Neuronal stem cell (in vitro differentiated cells): Measurements from ENCODE around the gene BST1.

Experiments used
- DNase-seq: peaks from one replicate; pipeline ENCODE4 v3.0.0-alpha.2; 2013; ENCODE audit warnings: low spot score
- H2AFZ ChIP-seq: one replicate; pipeline ENCODE4 v1.6.1; 2013; ENCODE audit warnings: mild to moderate bottlenecking, low read length, inconsistent platforms
- H2AK5ac ChIP-seq: 2 replicates; pipeline ENCODE4 v1.6.1; 2013; ENCODE audit warnings: low read depth, mild to moderate bottlenecking, inconsistent platforms, low read length, moderate library complexity, mixed read lengths
- H2BK120ac ChIP-seq: 2 replicates; pipeline ENCODE4 v1.6.1; 2013; ENCODE audit warnings: low read depth, mild to moderate bottlenecking, inconsistent platforms, low read length, moderate library complexity, mixed read lengths
- H2BK12ac ChIP-seq: one replicate; pipeline ENCODE4 v1.6.1; 2013; ENCODE audit warnings: low read length, inconsistent platforms
- H2BK15ac ChIP-seq: 2 replicates; pipeline ENCODE4 v1.6.1; 2013; ENCODE audit warnings: mild to moderate bottlenecking, low read length, inconsistent platforms, mixed read lengths
- H2BK5ac ChIP-seq: one replicate; pipeline ENCODE4 v1.6.1; 2013; ENCODE audit warnings: inconsistent platforms, mild to moderate bottlenecking, low read length, moderate library complexity
- H3K14ac ChIP-seq: one replicate; pipeline ENCODE4 v1.6.1; 2013; ENCODE audit warnings: low read length, inconsistent platforms
- H3K18ac ChIP-seq: 2 replicates; pipeline ENCODE4 v1.6.1; 2013; ENCODE audit warnings: low read length, inconsistent platforms
- H3K23ac ChIP-seq: 2 replicates; pipeline ENCODE4 v1.6.1; 2013; ENCODE audit warnings: low read depth, mild to moderate bottlenecking, mixed read lengths, low read length, inconsistent platforms; ENCODE audit not compliant: poor library complexity
- H3K27ac ChIP-seq: replicated peaks from 3 replicates; pipeline ENCODE4 v1.5.1; 2013; ENCODE audit warnings: low read length, inconsistent platforms
- H3K27me3 ChIP-seq, 3 experiments: 2 replicates each; pipeline ENCODE4 v1.6.1; 2013; ENCODE audit warnings: low read length in 3 of 3, mild to moderate bottlenecking in 2 of 3, inconsistent platforms in 1 of 3, low read depth in 1 of 3, mixed read lengths in 1 of 3, moderate library complexity in 1 of 3; ENCODE audit not compliant: control insufficient read depth in 3 of 3, insufficient read depth in 3 of 3
- H3K36me3 ChIP-seq, 2 donors: replicated peaks in 1 of 2; 2 replicates each; pipeline ENCODE4 v1.6.1; 2013; ENCODE audit warnings: low read length in 2 of 2; ENCODE audit not compliant: control insufficient read depth in 2 of 2, insufficient read depth in 2 of 2
- H3K4ac ChIP-seq: 2 replicates; pipeline ENCODE4 v1.6.1; 2013; ENCODE audit warnings: inconsistent platforms, mild to moderate bottlenecking, low read length, moderate library complexity
- H3K4me1 ChIP-seq, 2 donors: 1 replicate in 1 of 2; 2 replicates in 1 of 2; pipeline ENCODE4 v1.6.1; 2013; ENCODE audit warnings: low read length in 2 of 2, low read depth in 1 of 2; ENCODE audit not compliant: control insufficient read depth in 2 of 2, insufficient read depth in 1 of 2
- H3K4me2 ChIP-seq: one replicate; pipeline ENCODE4 v1.6.1; 2013; ENCODE audit warnings: mild to moderate bottlenecking, low read length, inconsistent platforms; ENCODE audit not compliant: insufficient read depth, poor library complexity, severe bottlenecking
- H3K4me3 ChIP-seq, 2 donors: 2 replicates each; pipeline ENCODE4 v1.5.1; 2013; ENCODE audit warnings: low read length in 2 of 2, mild to moderate bottlenecking in 2 of 2, inconsistent platforms in 1 of 2, moderate library complexity in 1 of 2
- H3K79me1 ChIP-seq: one replicate; pipeline ENCODE4 v1.6.1; 2013; ENCODE audit warnings: low read depth, mild to moderate bottlenecking, inconsistent platforms, low read length, moderate library complexity
- H3K9ac ChIP-seq: one replicate; pipeline ENCODE4 v1.6.1; 2013; ENCODE audit warnings: mild to moderate bottlenecking, low read depth, low read length, inconsistent platforms; ENCODE audit not compliant: poor library complexity
- H3K9me3 ChIP-seq, 2 donors: replicated peaks in 1 of 2; 2 replicates each; pipeline versions ENCODE3 to v1.6.1; 2013; ENCODE audit warnings: low read length in 2 of 2, mild to moderate bottlenecking in 2 of 2, inconsistent platforms in 1 of 2, low read depth in 1 of 2, mixed read lengths in 1 of 2, moderate library complexity in 1 of 2; ENCODE audit not compliant: control insufficient read depth in 2 of 2, insufficient read depth in 1 of 2
- H4K8ac ChIP-seq: one replicate; pipeline ENCODE4 v1.6.1; 2013; ENCODE audit warnings: low read depth, mild to moderate bottlenecking, inconsistent platforms, low read length, moderate library complexity
- H4K91ac ChIP-seq: one replicate; pipeline ENCODE4 v1.6.1; 2013; ENCODE audit warnings: low read length, low read depth, mild to moderate bottlenecking, inconsistent platforms; ENCODE audit not compliant: poor library complexity
- WGBS, 2 donors: extraction: QIAGEN DNeasy Blood & Tissue Kit; methylation state at CpG; one replicate each; pipeline ENCODE4 v1.1.7; 2013; ENCODE audit warnings: missing lambda C conversion rate in 2 of 2, mixed read lengths in 1 of 2; ENCODE audit not compliant: insufficient read length in 2 of 2, insufficient replicate concordance in 1 of 2; ENCODE audit errors: extremely low coverage in 2 of 2; 5-methylcytosine and 5-hydroxymethylcytosine counted together

Gene BST1

GRCh38 chr4:15714141-15714540 lies 11.3 kb downstream of the BST1 start:
- no peak overlapping the region for H3K18ac ChIP-seq
- peaks cover 0 to 2% (median 0%) of the 10 kb centered on the region in 3 experiments for H3K27me3 ChIP-seq
- peaks cover 3 to 14% of the 10 kb centered on the region in 2 donors for H3K4me1 ChIP-seq
- H2BK12ac ChIP-seq, result no peak overlapping the region
- H2BK5ac ChIP-seq, result no peak overlapping the region
- no peak overlapping the region for H4K8ac ChIP-seq
- H3K9ac ChIP-seq, result no peak overlapping the region
- no peak overlapping the region for H3K23ac ChIP-seq
- no peaks in the 10 kb centered on the region for H3K9me3 ChIP-seq
- DNase-seq, result no peak
- H3K79me1 ChIP-seq, result no peaks in the 10 kb centered on the region
- H3K4me3 ChIP-seq, result no peak overlapping the region
- no peak overlapping the region for H2AK5ac ChIP-seq
- H2BK120ac ChIP-seq, result no peak overlapping the region
- H2BK15ac ChIP-seq, result no peak overlapping the region
- no CpG with 5 or more reads among the region's 1 CpG for WGBS, 2 donors
- no peak overlapping the region for H3K4me2 ChIP-seq
- no peak overlapping the region for H2AFZ ChIP-seq
- no peak overlapping the region for H3K4ac ChIP-seq
- no peak overlapping the region for H3K14ac ChIP-seq
- H3K27ac ChIP-seq, result no peak overlapping the region
- no peak overlapping the region for H4K91ac ChIP-seq
- H3K36me3 ChIP-seq, result no peaks in the 10 kb centered on the region

GRCh38 chr4:15714646-15715435 lies 12.0 kb downstream of the BST1 start:
- Histone ChIP-seq H4K91ac (no peak overlapping the region), H3K4me3 (no peak overlapping the region), H3K9ac (no peak overlapping the region), H3K14ac (no peak overlapping the region), H3K18ac (no peak overlapping the region), H3K36me3 (no peaks in the 10 kb centered on the region), H2BK15ac (no peak overlapping the region), H2BK12ac (no peak overlapping the region), H2AFZ (no peak overlapping the region), H3K23ac (no peak overlapping the region), H4K8ac (no peak overlapping the region), H3K4me1 (peaks cover 2 to 8% of the 10 kb centered on the region in 2 donors), H3K27ac (no peak overlapping the region), H3K9me3 (no peaks in the 10 kb centered on the region), H3K79me1 (no peaks in the 10 kb centered on the region), H3K4ac (no peak overlapping the region), H2BK120ac (no peak overlapping the region), H2AK5ac (no peak overlapping the region), H2BK5ac (no peak overlapping the region), H3K4me2 (no peak overlapping the region), H3K27me3 (peaks cover 0 to 2% (median 0%) of the 10 kb centered on the region in 3 experiments)
- no CpG with 5 or more reads among the region's 8 CpGs for WGBS, 2 donors
- DNase-seq, result no peak

DNA sequence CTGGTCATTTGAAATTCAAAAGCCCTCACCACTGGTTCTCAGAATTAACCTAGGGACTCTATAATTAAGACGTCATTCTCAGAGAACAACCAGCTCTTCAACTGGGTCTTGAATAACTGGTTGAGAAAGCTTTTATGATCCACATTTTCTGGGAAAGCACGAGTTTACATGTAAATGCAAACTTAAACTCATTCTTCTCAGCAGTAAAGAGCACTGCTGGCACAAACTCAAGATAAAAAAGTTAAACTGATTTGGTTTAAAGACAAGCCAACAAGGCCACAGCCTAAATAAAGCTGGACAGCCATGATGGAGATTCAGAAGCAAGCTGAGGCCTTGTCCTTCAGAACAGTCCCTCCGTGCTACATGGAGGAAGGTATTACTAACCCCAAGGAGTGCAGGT lies 13.2 kb downstream of the BST1 start:
- Histone ChIP-seq H3K23ac (no peak overlapping the region), H4K8ac (no peak overlapping the region), H3K27ac (no peak overlapping the region), H3K14ac (no peak overlapping the region), H3K4me1 (peaks cover 0 to 6% of the 10 kb centered on the region in 2 donors), H2BK12ac (no peak overlapping the region), H3K9ac (no peak overlapping the region), H4K91ac (no peak overlapping the region), H3K36me3 (no peaks in the 10 kb centered on the region), H2BK15ac (no peak overlapping the region), H3K4me3 (no peak overlapping the region), H3K79me1 (no peaks in the 10 kb centered on the region), H3K18ac (no peak overlapping the region), H2BK5ac (no peak overlapping the region), H2BK120ac (no peak overlapping the region), H3K4me2 (no peak overlapping the region), H3K27me3 (peaks cover 0 to 2% (median 0%) of the 10 kb centered on the region in 3 experiments), H3K9me3 (no peaks in the 10 kb centered on the region), H3K4ac (no peak overlapping the region), H2AK5ac (no peak overlapping the region), H2AFZ (peak overlapping the region; percentile 35)
- no peak for DNase-seq
- no CpG with 5 or more reads among the region's 3 CpGs for WGBS, 2 donors

DNA sequence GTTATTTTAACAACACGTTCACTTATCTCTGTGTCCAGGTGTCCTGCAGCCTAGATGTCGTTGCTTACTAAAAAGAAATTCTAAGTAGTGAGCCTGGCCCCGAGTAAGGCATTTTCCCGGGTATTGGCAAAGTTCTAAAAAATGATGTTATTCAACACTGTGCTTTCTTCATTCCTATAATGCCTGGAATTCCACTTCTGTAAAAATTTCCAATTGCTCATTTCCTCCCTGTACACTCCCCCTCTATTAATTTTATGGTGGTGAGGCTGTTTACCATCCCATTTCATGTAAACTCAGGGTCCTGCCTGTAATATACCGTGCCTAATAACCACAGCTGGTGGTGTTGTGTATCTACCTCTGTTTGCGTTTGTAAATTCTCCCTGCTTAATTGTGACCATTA lies 14.2 kb downstream of the BST1 start:
- H3K23ac ChIP-seq, result no peak overlapping the region
- H3K27me3 ChIP-seq, result peaks cover 0 to 2% (median 0%) of the 10 kb centered on the region in 3 experiments
- no peak overlapping the region for H3K4me3 ChIP-seq
- H3K79me1 ChIP-seq, result no peaks in the 10 kb centered on the region
- no peak overlapping the region for H3K18ac ChIP-seq
- no peaks in the 10 kb centered on the region for H3K36me3 ChIP-seq
- no peak overlapping the region for H2BK12ac ChIP-seq
- no peak overlapping the region for H3K4me2 ChIP-seq
- no peak overlapping the region for H2BK120ac ChIP-seq
- H2BK15ac ChIP-seq, result no peak overlapping the region
- no peak overlapping the region for H2AK5ac ChIP-seq
- no CpG with 5 or more reads among the region's 6 CpGs for WGBS, 2 donors
- no peak overlapping the region for H3K14ac ChIP-seq
- H3K4me1 ChIP-seq, result peaks cover 0 to 6% of the 10 kb centered on the region in 2 donors
- H3K27ac ChIP-seq, result no peak overlapping the region
- no peak overlapping the region for H4K91ac ChIP-seq
- no peak overlapping the region for H4K8ac ChIP-seq
- no peak overlapping the region for H3K9ac ChIP-seq
- no peak overlapping the region for H3K4ac ChIP-seq
- no peak for DNase-seq
- no peak overlapping the region for H2BK5ac ChIP-seq
- H2AFZ ChIP-seq, result no peak overlapping the region
- no peaks in the 10 kb centered on the region for H3K9me3 ChIP-seq
